Raji (cell line): ENCODE data around the gene RBKS.

Experiments
- POLR2A ChIP-seq: IDR thresholded peaks from 2 replicates; pipeline ENCODE4 v1.6.1; 2011; ENCODE audit warnings: low read depth, low read length, control low read depth; ENCODE audit not compliant: insufficient read depth

Gene RBKS

GRCh38 chr2:27890146-27890923 lies at the start of gene RBKS, which contains the start of gene BABAM2:
RBKS (minus strand) TSS chr2:27890387; CDS start chr2:27890345, 42 bp downstream.
BABAM2 (plus strand) TSS chr2:27890729; CDS start chr2:27894557, 3,828 bp downstream.
- peak; percentile 87 for TF ChIP-seq POLR2A

- no peak for TF ChIP-seq POLR2A
These were observed 44.8 kb upstream of the RBKS start for GRCh38 chr2:27935026-27935425.

- TF ChIP-seq POLR2A, result no peak
These were observed 42.2 kb upstream of the RBKS start for GRCh38 chr2:27932396-27932795.

GRCh38 chr2:27931361-27931950 lies 41.3 kb upstream of the RBKS start:
- TF ChIP-seq POLR2A, result no peak

- no peak for TF ChIP-seq POLR2A
These were observed 39.8 kb upstream of the RBKS start for GRCh38 chr2:27929916-27930486.

GRCh38 chr2:27925766-27926472 lies 35.7 kb upstream of the RBKS start:
- TF ChIP-seq POLR2A, result no peak

- TF ChIP-seq POLR2A, result no peak
These were observed 32.7 kb upstream of the RBKS start for GRCh38 chr2:27922842-27923241.

- TF ChIP-seq POLR2A, result no peak
These were observed 31.8 kb upstream of the RBKS start for GRCh38 chr2:27921880-27922547.

GRCh38 chr2:27921424-27921823 lies 31.2 kb upstream of the RBKS start:
- TF ChIP-seq POLR2A, result no peak

GRCh38 chr2:27920148-27920885 lies 30.1 kb upstream of the RBKS start:
- no peak for TF ChIP-seq POLR2A

- TF ChIP-seq POLR2A, result no peak
These were observed 26.3 kb upstream of the RBKS start for GRCh38 chr2:27916293-27916995.

GRCh38 chr2:27915874-27916273 lies 25.7 kb upstream of the RBKS start:
- no peak for TF ChIP-seq POLR2A

GRCh38 chr2:27915191-27915590 lies 25.0 kb upstream of the RBKS start:
- TF ChIP-seq POLR2A, result no peak

- no peak for TF ChIP-seq POLR2A
These were observed 24.6 kb upstream of the RBKS start for GRCh38 chr2:27914805-27915175.
